GDM1 (cell line): ENCODE data around the gene C1orf21.
"Not testable (repeated sequence)": the region's sequence is repeated elsewhere in the genome, so short reads cannot be mapped to it uniquely, and the experiment has no call there.

ENCODE experiments used
- DNase-seq: peaks from one replicate; lab custom pipeline; 2025; lab: John Stamatoyannopoulos, UW

Gene C1orf21

GRCh38 chr1:184604152-184604900 lies 217.5 kb downstream of the C1orf21 start:
- no peak for DNase-seq

DNA sequence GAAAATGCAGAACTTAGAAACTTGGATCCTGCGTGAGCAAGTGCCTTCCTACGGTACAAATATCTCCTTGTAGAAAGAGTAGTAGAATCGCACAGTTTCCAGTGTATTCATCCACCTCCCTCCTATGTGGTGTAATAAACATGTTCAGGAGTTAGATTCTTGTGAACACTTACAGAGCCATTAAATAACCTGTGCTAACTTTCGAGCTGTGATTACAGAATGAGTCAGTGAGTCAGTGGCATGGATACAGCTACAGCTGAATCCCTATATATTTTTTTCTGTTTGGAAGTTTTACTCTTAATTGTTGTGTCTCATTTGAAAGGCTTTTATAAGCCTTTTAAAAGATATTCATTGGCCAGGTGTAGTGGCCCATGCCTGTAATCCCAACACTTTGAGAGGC lies 219.1 kb downstream of the C1orf21 start:
- DNase-seq, result no peak

GRCh38 chr1:184606786-184607185 lies 220.0 kb downstream of the C1orf21 start:
- no peak for DNase-seq

GRCh38 chr1:184608581-184608980 lies 221.8 kb downstream of the C1orf21 start:
- DNase-seq, result no peak

- DNase-seq, result no peak
Observed at GRCh38 chr1:184608990-184609389, 222.2 kb downstream of the C1orf21 start.

GRCh38 chr1:184610876-184611595 lies 224.2 kb downstream of the C1orf21 start:
- no peak for DNase-seq

DNA sequence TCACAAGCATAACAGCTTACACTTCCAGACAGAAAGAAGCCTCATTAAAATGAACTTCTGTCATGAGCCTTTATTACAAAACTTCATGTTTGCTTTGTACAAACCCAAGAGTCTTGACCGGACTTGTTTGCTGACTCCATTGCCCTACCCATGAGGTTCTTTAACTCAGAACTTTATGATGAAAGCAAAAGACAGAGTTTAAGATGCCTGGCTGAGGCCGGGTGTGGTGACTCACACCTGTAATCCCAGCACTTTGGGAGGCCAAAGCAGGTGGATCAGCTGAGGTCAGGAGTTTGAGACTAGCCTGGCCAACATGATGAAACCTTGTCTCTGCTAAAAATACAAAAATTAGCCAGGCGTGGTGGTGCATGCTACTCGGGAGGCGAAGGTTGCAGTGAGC lies 225.4 kb downstream of the C1orf21 start:
- not testable (repeated sequence) for DNase-seq

- DNase-seq, result no peak
Observed at GRCh38 chr1:184614667-184615066, 227.8 kb downstream of the C1orf21 start.

GRCh38 chr1:184615301-184615700 lies 228.5 kb downstream of the C1orf21 start:
- peak; percentile 13 for DNase-seq

GRCh38 chr1:184616504-184616903 lies 229.7 kb downstream of the C1orf21 start:
- no peak for DNase-seq

DNA sequence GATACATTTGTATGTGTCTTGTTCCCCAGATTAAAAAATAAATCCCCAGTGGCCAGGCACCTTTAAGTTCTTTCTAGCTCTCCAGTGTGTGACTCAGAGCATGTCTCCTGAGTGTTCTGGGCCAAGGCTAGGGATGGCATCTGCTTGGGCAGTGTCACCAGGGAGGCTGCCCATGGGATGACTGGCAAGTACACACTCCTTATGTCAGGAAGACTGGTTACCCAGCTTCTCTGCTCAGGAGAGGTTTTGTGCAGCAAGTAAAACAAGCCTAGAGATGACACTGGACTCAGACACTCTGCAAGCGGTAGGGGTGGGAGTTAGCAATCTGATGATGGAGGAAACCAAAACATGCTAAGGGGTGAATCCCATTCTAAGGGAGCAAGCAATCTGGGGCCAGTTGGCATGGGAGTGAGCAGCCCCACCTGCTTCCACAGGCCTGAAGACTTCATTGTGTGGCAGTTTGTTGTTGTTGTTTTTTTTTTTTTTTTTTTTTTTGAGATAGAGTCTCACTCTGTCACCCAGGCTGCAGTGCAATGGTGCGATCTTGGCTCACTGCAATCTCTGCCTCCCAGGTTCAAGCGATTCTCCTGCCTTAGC lies 230.7 kb downstream of the C1orf21 start:
- DNase-seq, result no peak

DNA sequence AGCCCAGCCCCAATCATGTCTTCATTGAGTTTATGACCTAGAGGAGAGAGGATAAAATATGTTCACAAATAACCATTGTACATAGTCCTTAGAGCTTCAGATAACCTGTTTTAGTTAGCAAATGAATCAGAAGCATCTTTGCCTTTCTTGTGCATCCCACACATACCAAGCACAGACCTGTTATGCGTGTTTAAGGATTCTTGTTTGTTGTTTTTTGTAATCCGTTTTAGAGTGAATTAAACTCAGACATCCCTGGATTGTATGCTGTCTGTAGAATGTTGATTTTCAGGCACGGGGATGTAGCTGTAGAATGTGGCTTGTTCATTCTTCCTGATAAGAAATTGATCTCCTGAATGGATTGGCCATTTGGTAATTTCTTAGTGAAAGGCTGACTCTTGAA lies 232.0 kb downstream of the C1orf21 start:
- DNase-seq, result no peak

DNA sequence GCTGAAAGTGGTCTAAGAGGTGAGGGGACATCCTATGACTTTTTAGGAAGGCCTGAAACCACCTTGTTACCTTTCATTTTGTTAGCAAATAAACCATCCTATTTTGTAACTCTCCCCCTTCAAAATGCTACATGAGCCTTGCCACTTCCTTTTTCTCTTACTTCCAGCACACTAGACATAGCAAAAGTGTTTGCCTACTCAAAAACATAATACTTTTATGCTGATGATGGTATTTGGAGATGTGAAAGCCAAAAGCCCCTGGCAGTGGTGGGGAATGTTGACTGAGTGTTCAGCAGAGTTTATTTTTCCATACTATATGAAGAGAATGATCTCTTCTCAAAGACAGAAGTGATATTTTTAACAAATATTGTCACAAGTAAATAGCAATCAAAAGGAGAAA lies 233.6 kb downstream of the C1orf21 start:
- DNase-seq, result no peak

GRCh38 chr1:184621260-184621659 lies 234.4 kb downstream of the C1orf21 start:
- DNase-seq, result no peak

DNA sequence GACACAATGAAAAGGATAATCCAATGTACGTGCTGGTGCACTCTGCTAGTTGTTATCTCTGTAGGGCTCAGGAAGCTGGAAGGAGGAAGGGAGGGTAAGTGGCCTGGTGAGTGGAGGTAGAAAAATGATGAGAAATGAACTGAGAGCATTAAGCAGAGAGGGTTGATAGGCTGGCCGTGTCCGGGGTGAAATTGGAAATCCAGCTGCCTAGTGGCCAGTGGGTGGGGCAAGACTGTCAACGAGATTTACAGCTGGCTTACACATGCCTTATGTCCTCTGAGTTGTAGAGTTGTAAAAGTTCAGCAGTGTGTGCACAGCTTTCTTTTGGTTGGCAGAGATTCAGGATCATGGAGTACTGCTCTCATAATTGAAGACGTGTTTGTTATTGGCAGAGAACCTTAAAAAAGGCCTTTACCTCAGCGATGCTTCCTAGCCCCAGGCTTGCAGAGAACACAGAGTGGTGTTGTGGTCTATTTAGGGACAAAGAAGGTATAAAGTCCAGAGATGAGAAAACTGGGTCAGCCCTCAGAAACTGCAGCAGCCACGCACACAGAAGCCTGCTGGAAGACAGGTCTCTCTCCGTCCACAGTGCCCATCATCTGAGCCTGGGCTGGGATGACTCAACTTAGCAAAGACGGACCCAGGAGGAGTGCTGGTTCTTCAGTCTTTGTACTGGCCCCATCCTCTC lies 235.5 kb downstream of the C1orf21 start:
- DNase-seq, result no peak

DNA sequence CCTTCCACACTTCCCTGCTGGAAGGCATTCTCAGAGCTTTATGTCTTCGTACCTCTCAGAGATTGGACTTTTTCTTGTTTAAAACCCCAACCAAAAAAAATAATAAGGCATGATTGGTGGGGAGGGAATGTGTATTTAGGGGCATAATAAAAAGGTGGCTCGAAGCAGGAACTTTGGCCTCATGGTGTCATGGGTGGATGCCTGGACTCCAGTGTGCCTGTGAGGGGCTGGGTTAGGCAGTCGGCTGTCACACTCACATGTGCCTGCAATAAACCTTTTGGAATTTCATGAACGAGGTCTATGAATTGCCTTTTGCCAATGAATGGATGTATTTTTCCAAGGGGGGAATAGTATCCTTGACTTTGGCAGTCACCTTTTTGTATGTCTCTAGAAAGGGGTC lies 236.6 kb downstream of the C1orf21 start:
- no peak for DNase-seq

GRCh38 chr1:184624051-184624450 lies 237.2 kb downstream of the C1orf21 start:
- DNase-seq, result no peak

- DNase-seq, result no peak
Observed at GRCh38 chr1:184624626-184625025, 237.8 kb downstream of the C1orf21 start.

- no peak for DNase-seq
Observed at GRCh38 chr1:184625271-184625670, 238.4 kb downstream of the C1orf21 start.

DNA sequence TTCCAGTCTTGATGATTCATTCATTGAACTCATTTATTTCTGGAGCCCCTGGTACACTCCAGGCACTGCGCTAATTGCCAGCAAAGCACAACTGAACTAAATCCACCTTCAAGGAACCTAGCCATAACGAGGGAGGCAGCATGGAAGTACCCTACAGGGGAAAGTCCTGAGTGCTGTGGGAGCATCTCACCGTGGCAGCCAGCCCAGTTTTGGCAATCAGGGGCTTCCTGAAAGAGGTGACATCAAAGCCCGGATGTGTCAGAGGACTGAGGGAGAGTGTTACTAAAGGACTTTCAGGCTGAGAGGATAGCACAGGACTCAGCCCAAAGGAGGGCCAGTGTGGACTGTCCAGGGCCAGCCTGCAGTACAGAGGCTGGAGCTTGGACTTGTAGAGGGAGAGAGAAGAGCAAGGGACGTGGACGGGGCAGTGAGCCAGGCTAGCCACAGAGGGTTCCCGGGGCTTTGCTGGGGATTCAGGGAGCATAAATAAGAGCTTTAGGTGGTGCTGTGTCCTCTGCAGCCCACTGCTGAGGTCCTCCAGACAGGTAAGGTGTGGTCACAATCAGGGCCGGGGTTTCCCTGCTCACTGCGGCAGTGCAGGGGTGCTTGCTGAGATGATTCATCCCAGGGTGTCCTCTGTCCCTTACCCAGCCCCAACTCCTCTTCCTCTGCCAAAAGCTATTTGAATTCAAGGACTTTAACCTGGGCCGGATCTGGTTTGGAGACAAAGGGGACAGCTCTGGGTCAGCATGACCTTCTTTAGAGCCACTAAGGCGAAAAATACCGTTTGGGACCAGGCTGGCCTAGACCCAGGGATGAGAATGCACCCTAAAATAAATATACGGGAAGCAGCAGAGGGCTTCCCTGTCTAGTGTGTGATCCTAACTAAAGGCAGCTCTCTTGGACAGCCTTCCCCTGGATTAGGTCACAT lies 239.5 kb downstream of the C1orf21 start:
- no peak for DNase-seq

DNA sequence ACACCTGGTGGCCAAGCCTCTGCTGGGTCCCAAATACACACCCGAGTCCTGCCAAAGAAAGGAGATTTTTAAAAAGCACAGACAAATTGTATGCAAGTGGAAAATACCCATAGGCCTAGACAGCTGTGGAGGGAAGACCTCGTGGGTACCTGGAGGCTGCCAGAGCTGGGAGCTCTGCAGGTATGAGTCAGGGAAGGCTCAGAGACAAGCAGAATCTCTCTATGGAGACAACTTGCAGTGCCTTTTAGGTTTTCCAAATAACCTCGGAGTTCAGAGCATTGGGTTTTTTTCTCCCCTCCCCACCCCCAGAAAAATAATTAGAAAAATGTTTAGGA lies 240.1 kb downstream of the C1orf21 start:
- DNase-seq, result no peak

DNA sequence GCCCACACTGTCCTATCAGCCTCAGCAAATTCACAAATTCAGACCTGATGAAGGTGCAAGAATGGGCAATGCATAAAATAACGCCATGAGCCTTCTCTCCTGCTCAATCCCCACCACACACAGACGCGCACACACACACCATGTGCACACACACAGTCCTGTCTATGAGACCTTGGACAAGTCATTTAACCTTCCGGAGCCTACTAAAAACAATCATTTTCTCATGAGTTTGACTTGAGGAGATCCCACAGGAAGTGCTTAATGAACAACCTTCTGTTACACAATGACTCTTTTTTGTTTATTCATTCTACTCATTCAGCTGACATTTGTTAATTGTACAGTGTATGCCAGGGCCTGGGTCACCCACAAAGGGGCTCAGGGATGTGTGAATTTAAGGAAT lies 242.4 kb downstream of the C1orf21 start:
- DNase-seq, result no peak
